Raji (cell line): Measurements from ENCODE around the gene PIANP.
A peak's percentile ranks its signal among the peaks of the same experiment; 100 is the strongest.

Experiments used
- POLR2A ChIP-seq: IDR thresholded peaks from 2 replicates; pipeline ENCODE4 v1.6.1; 2011; ENCODE audit warnings: low read depth, low read length, control low read depth; ENCODE audit not compliant: insufficient read depth

Gene PIANP

GRCh38 chr12:6647083-6647604, 53.5 kb downstream of the PIANP start, which contains the start of gene ACRBP:
ACRBP (minus strand) TSS chr12:6647432; CDS start chr12:6647366, 66 bp downstream.
- TF ChIP-seq POLR2A, result peak; percentile 74

GRCh38 chr12:6646276-6647082, 54.1 kb downstream of the PIANP start:
- TF ChIP-seq POLR2A, result no peak

- TF ChIP-seq POLR2A, result no peak
These were observed 55.7 kb downstream of the PIANP start for GRCh38 chr12:6644903-6645302.

GRCh38 chr12:6644257-6644596, 56.4 kb downstream of the PIANP start:
- peak; percentile 60 for TF ChIP-seq POLR2A
